A549 (cell line): Measurements from ENCODE around the gene DEFB124. TPM values are rescaled to one million over a fixed set of nuclear protein-coding genes. Genes with fewer than 3 reads are reported as not detected.
A peak's percentile ranks its signal among the peaks of the same experiment; 100 is the strongest.

ENCODE experiments used
- ATAC-seq, 2 experiments: fragments of 200-7000 bp in 1 of 2; fragments of >200 bp in 1 of 2; cut with Nextera tagmentation in 1 of 2; cut with Tn5 transposase in 1 of 2; 3 replicates each; pipeline versions ENCODE4 v1.8.0 to v1.9.1; 2018 to 2020; ENCODE audit warnings: mild to moderate bottlenecking in 1 of 2, moderate library complexity in 1 of 2
- CTCF ChIA-PET: fragments of 300-600 bp; sonication (Branson Sonifier 250); formaldehyde crosslinking; extraction: SDS; loops from one replicate; lab custom pipeline; 2021; ENCODE audit warnings: antibody characterized with exemption, inconsistent platforms; lab: Yijun Ruan, JAX
- POLR2A ChIA-PET: fragments of 350-600 bp; formaldehyde crosslinking; extraction: SDS; loops from one replicate; lab custom pipeline; 2021; ENCODE audit warnings: antibody characterized with exemption, inconsistent platforms; lab: Yijun Ruan, JAX
- DNase-seq, 2 experiments: peaks; one replicate each; pipeline versions ENCODE4 v3.0.0 to v3.0.0-alpha.2; 2011 to 2016; ENCODE audit warnings: low read depth in 1 of 2, low spot score in 1 of 2
- FAIRE-seq: peaks from 2 replicates; lab custom pipeline; 2011; peaks lifted over from hg19 to GRCh38; lab: Jason Lieb, UNC
- H3K27ac ChIP-seq, 2 experiments: fragments of >200 bp; sonication (Bioruptor Twin); formaldehyde crosslinking; 3 replicates each; pipeline ENCODE4 v1.5.1; 2016 to 2017
- H3K4me1 ChIP-seq: fragments of >200 bp; sonication (Bioruptor Twin); formaldehyde crosslinking; 3 replicates; pipeline ENCODE4 v1.6.1; 2016
- H3K4me2 ChIP-seq: fragments of >200 bp; sonication (Bioruptor Twin); formaldehyde crosslinking; 3 replicates; pipeline ENCODE4 v1.6.1; 2016
- H3K4me3 ChIP-seq: fragments of >200 bp; sonication (Bioruptor Twin); formaldehyde crosslinking; 3 replicates; pipeline ENCODE4 v1.5.1; 2016
- H3K9me3 ChIP-seq: fragments of >200 bp; sonication (Bioruptor Twin); formaldehyde crosslinking; 3 replicates; pipeline ENCODE4 v1.6.1; 2016
- BCL3 ChIP-seq: fragments of >200 bp; sonication (Bioruptor Twin); formaldehyde crosslinking; IDR thresholded peaks from 3 replicates; pipeline ENCODE4 v1.6.1; 2016
- EHMT2 ChIP-seq: fragments of 200-600 bp; sonication (generic); IDR thresholded peaks from 2 replicates; pipeline ENCODE4 v1.6.1; 2016; ENCODE audit warnings: antibody characterized with exemption, low read depth, mild to moderate bottlenecking, moderate library complexity
- ESRRA ChIP-seq: fragments of 150-350 bp; IDR thresholded peaks from 2 replicates; pipeline ENCODE4 v1.6.1; 2014; ENCODE audit warnings: mild to moderate bottlenecking, low read length, borderline replicate concordance
- FOSL2 ChIP-seq, 2 experiments: fragments of 450-650 bp in 1 of 2; fragments of >200 bp in 1 of 2; sonication (Bioruptor Twin) in 1 of 2; formaldehyde crosslinking; IDR thresholded peaks; 2 replicates each; pipeline versions ENCODE4 v1.5.0 to v1.6.1; 2016 to 2020; ENCODE audit warnings: mild to moderate bottlenecking in 1 of 2, moderate library complexity in 1 of 2
- HOXB13 ChIP-seq: fragments of 250-450 bp; sonication (Bioruptor Pico); IDR thresholded peaks from 2 replicates; pipeline ENCODE4 v1.5.0; 2020; ENCODE audit warnings: low read depth, mild to moderate bottlenecking, moderate library complexity
- MYC ChIP-seq: IDR thresholded peaks from 2 replicates; pipeline ENCODE4 v1.6.1; 2012; ENCODE audit warnings: mild to moderate bottlenecking, inconsistent platforms, low read length, improper control_type of control experiment, borderline replicate concordance
- NFE2L2 ChIP-seq: fragments of 150-350 bp; conservative IDR thresholded peaks from 2 replicates; pipeline ENCODE4 v1.6.1; 2014; ENCODE audit warnings: low read length
- POLR2A ChIP-seq: IDR thresholded peaks from 2 replicates; pipeline ENCODE4 v1.6.1; 2012; ENCODE audit warnings: mild to moderate bottlenecking, low read length
- POLR2AphosphoS2 ChIP-seq: conservative IDR thresholded peaks from 2 replicates; pipeline ENCODE4 v1.6.1; 2012; ENCODE audit warnings: low read length, improper control_type of control experiment, inconsistent platforms
- RFX5 ChIP-seq: fragments of 450-650 bp; IDR thresholded peaks from 2 replicates; pipeline ENCODE4 v1.7.1; 2014; ENCODE audit warnings: antibody characterized with exemption, mild to moderate bottlenecking, moderate library complexity
- RNF2 ChIP-seq: fragments of 200-600 bp; sonication (generic); IDR thresholded peaks from 2 replicates; pipeline ENCODE4 v1.6.1; 2016; ENCODE audit warnings: low read depth, mild to moderate bottlenecking, antibody characterized with exemption, moderate library complexity, borderline replicate concordance
- TFCP2L1 ChIP-seq: fragments of 250-450 bp; sonication (Bioruptor Pico); IDR thresholded peaks from 2 replicates; pipeline ENCODE4 v1.5.0; 2021; ENCODE audit warnings: mild to moderate bottlenecking
- ZSCAN20 ChIP-seq: fragments of 250-450 bp; sonication (Bioruptor Pico); IDR thresholded peaks from 2 replicates; pipeline ENCODE4 v1.8.0; 2022; ENCODE audit warnings: mild to moderate bottlenecking, moderate library complexity
- WGBS: methylation state at CpG from one replicate; pipeline ENCODE4 v1.1.6; 2017; ENCODE audit errors: missing lambda C conversion rate; 5-methylcytosine and 5-hydroxymethylcytosine counted together
- polyA minus RNA-seq: library from RNA; depleted of rRNA, polyadenylated mRNA; stranded (reverse); fragments of >200 nt; gene quantifications from 2 replicates; pipeline ENCODE4 v1.2.3, GENCODE V29; 2011; rRNA and poly(A)+ RNA removed
- polyA plus RNA-seq, 4 experiments: library from polyadenylated mRNA; depleted of rRNA in 3 of 4; stranded (reverse); fragments of >200 nt; fragmentation: RNase III in 1 of 4; extraction: RNeasy Plus Mini Kit Qiagen cat#74134 plus additional on column Dnase treatment in 1 of 4; gene quantifications; 2 replicates in 3 of 4; 3 replicates in 1 of 4; pipeline ENCODE4 v1.2.3, GENCODE V29; 2011 to 2017
- TF ChIP-seq, protein P1 (sequence below): fragments of >200 bp; sonication (Bioruptor Twin); formaldehyde crosslinking; IDR thresholded peaks from 3 replicates; pipeline ENCODE4 v1.5.1; 2016
- TF ChIP-seq, protein P2 (sequence below): fragments of 250-450 bp; sonication (Bioruptor Pico); IDR thresholded peaks from 2 replicates; pipeline ENCODE4 v1.5.0; 2021; ENCODE audit warnings: mild to moderate bottlenecking, moderate library complexity, borderline replicate concordance
- TF ChIP-seq, protein P3 (sequence below): fragments of 200-600 bp; sonication (generic); IDR thresholded peaks from 2 replicates; pipeline ENCODE4 v1.6.1; 2016; ENCODE audit warnings: antibody characterized with exemption, mild to moderate bottlenecking, moderate library complexity

Gene DEFB124, protein sequence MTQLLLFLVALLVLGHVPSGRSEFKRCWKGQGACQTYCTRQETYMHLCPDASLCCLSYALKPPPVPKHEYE
- polyA plus RNA-seq (2011; rRNA removed) (not detected in 2 replicates), polyA plus RNA-seq (2017; fragmentation: RNase III; extraction: RNeasy Plus Mini Kit Qiagen cat#74134 plus additional on column Dnase treatment) (0.18 TPM in 1 of 3 replicates, not detected in the others), polyA minus RNA-seq (not detected in 2 replicates)
- polyA plus RNA-seq (2012; cell fraction: cytosol; rRNA removed) = not detected in 2 replicates
- 0.26 TPM in 1 of 2 replicates, not detected in the other for polyA plus RNA-seq (2012; cell fraction: nucleus; rRNA removed)

DNA sequence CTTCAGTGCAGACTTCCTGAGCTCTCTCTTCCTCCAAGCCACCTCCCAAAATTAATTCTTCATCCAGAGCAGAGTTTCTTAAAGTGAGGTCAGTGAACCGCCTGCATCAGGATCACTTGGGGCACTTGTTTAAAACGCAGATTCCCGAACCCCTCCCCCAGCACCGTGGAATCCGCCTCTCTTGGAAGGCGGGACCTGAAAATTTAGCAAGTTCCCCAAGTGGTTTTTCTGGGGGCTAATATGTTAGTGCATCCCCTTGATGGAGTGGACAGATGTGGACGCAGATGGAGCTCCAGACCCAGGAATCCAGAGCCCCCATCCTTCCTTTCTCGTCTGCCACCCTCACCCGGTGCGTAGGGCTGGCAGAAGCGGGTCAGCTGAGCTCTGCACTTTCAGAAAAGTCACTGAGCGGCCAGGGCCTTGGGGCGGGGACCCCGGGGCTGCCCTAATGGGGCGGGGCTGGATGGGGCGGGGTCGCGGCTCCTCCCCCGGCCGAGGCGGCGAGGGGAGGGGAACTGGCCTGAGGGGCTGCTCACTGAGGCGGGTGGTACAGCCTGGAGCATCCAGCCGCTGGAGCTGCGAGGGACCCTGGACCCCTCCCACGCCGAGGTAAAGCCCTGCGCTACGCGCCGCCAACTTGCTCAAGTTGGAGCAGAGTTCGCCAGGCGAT is at the start of gene DEFB124, which contains the start of gene REM1:
DEFB124 (minus strand) TSS at position 370 of the 670 bp plus-strand sequence. CDS start 2,114 bp downstream, outside the sequence.
REM1 (plus strand) TSS at position 531 of the 670 bp plus-strand sequence. CDS start 1,158 bp downstream, outside the sequence.
- Histone ChIP-seq H3K4me3 (0 out of 3 replicates have a peak within 1 kb of the TSS, but pooled peaks have one; percentile 23), H3K27ac (no peak within 1 kb of the TSS; a peak in 2 of 6 replicates), H3K4me1 (peaks cover 8% of the 10 kb centered on the region; the same call in 2 of the 3 replicates), H3K9me3 (no peaks in the 10 kb centered on the region), H3K4me2 (peak within 1 kb of the TSS; percentile 58)
- peak in 1 of 2 experiments; percentile 38; a peak in 3 of 6 replicates for ATAC-seq
- POLR2A ChIA-PET = no interaction called here
- no peak for FAIRE-seq
- CTCF ChIA-PET = interaction anchor here (0.6 to 2.9 kb wide), 5 partner anchors 13 to 28 kb away, joined by 3 to 12 read pairs (median 10); no protein-coding TSS in a partner anchor
- WGBS = 83% methylated on average over 13 of the region's 33 CpGs
- DNase-seq = no peak
- TF ChIP-seq RNF2 = no peak
- TF ChIP-seq HOXB13 = no peak
- TF ChIP-seq RFX5 = no peak
- TF ChIP-seq FOSL2 (IDR thresholded peaks at IDR 0.05) = no peak
- TF ChIP-seq FOSL2 (CRISPR knock-in tag; IDR thresholded peaks at IDR 0.05) = no peak
- no peak for TF ChIP-seq POLR2AphosphoS2
- no peak for TF ChIP-seq POLR2A
- TF ChIP-seq EHMT2 = no peak
- TF ChIP-seq ESRRA = no peak

GRCh38 chr20:31523361-31524283 is 48.7 kb upstream of the DEFB124 start:
- no peak for DNase-seq
- ChIA-PET POLR2A (no interaction called here), CTCF (interaction anchor here (1.0 to 1.6 kb wide), 7 partner anchors 9 to 89 kb away, joined by 3 to 9 read pairs (median 4); partner anchors contain the start of gene HM13)
- Histone ChIP-seq H3K4me1 (peaks cover 5% of the 10 kb centered on the region; the same call in 1 of the 3 replicates), H3K9me3 (no peaks in the 10 kb centered on the region), H3K4me3 (no peak overlapping the region), H3K27ac (no peak overlapping the region), H3K4me2 (no peak overlapping the region)
- no peak for TF ChIP-seq TFCP2L1 (CRISPR knock-in tag)
- TF ChIP-seq, protein P1, sequence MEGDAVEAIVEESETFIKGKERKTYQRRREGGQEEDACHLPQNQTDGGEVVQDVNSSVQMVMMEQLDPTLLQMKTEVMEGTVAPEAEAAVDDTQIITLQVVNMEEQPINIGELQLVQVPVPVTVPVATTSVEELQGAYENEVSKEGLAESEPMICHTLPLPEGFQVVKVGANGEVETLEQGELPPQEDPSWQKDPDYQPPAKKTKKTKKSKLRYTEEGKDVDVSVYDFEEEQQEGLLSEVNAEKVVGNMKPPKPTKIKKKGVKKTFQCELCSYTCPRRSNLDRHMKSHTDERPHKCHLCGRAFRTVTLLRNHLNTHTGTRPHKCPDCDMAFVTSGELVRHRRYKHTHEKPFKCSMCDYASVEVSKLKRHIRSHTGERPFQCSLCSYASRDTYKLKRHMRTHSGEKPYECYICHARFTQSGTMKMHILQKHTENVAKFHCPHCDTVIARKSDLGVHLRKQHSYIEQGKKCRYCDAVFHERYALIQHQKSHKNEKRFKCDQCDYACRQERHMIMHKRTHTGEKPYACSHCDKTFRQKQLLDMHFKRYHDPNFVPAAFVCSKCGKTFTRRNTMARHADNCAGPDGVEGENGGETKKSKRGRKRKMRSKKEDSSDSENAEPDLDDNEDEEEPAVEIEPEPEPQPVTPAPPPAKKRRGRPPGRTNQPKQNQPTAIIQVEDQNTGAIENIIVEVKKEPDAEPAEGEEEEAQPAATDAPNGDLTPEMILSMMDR = no peak
- no peak for TF ChIP-seq ZSCAN20
- TF ChIP-seq POLR2A = no peak
- TF ChIP-seq MYC = no peak
- no peak for TF ChIP-seq BCL3
- TF ChIP-seq NFE2L2 = no peak
- no peak for TF ChIP-seq HOXB13
- TF ChIP-seq, protein P2, sequence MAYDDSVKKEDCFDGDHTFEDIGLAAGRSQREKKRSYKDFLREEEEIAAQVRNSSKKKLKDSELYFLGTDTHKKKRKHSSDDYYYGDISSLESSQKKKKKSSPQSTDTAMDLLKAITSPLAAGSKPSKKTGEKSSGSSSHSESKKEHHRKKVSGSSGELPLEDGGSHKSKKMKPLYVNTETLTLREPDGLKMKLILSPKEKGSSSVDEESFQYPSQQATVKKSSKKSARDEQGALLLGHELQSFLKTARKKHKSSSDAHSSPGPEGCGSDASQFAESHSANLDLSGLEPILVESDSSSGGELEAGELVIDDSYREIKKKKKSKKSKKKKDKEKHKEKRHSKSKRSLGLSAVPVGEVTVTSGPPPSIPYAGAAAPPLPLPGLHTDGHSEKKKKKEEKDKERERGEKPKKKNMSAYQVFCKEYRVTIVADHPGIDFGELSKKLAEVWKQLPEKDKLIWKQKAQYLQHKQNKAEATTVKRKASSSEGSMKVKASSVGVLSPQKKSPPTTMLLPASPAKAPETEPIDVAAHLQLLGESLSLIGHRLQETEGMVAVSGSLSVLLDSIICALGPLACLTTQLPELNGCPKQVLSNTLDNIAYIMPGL (CRISPR knock-in tag) = no peak
- TF ChIP-seq, protein P3, sequence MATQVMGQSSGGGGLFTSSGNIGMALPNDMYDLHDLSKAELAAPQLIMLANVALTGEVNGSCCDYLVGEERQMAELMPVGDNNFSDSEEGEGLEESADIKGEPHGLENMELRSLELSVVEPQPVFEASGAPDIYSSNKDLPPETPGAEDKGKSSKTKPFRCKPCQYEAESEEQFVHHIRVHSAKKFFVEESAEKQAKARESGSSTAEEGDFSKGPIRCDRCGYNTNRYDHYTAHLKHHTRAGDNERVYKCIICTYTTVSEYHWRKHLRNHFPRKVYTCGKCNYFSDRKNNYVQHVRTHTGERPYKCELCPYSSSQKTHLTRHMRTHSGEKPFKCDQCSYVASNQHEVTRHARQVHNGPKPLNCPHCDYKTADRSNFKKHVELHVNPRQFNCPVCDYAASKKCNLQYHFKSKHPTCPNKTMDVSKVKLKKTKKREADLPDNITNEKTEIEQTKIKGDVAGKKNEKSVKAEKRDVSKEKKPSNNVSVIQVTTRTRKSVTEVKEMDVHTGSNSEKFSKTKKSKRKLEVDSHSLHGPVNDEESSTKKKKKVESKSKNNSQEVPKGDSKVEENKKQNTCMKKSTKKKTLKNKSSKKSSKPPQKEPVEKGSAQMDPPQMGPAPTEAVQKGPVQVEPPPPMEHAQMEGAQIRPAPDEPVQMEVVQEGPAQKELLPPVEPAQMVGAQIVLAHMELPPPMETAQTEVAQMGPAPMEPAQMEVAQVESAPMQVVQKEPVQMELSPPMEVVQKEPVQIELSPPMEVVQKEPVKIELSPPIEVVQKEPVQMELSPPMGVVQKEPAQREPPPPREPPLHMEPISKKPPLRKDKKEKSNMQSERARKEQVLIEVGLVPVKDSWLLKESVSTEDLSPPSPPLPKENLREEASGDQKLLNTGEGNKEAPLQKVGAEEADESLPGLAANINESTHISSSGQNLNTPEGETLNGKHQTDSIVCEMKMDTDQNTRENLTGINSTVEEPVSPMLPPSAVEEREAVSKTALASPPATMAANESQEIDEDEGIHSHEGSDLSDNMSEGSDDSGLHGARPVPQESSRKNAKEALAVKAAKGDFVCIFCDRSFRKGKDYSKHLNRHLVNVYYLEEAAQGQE = no peak
- peak in 1 of 2 experiments; percentile 43; a peak in 2 of 6 replicates for ATAC-seq
- no peak for FAIRE-seq
- WGBS = 92% methylated on average over 8 of the region's 8 CpGs
